ENCODE measurements around the gene DDIAS. TPM values are rescaled to one million over a fixed set of nuclear protein-coding genes. Genes with fewer than 3 reads are reported as not detected.
"Not testable (repeated sequence)": the region's sequence is repeated elsewhere in the genome, so short reads cannot be mapped to it uniquely, and the experiment has no call there.

Gene DDIAS
- total RNA-seq, 4 donors from 2014 or later = 0.59 to 6.2 (median 2.2) TPM; not detected in 1

DNA sequence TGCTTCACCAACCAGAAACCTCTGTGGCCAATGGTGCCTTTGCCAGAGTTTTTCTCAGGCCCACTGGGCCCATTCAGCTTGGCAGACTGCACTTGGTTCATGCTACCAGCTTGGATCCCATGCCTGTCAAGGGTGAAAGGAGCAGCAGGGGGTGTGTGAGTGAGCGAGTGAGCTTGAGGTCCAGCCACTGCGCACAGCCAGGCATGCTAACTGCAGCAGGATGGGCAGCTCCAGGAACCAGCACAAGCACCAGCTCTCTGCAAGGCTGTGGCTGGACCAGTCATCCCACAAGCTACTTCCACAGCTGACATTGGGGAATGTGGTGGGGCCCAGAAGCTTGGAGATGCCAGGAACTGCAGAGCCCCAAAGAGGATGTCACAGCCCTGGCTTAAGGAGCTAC is 40.8 kb downstream of the DDIAS start:
- no peak for TF ChIP-seq POLR2A (IDR thresholded peaks at IDR 0.05)
- no peak for TF ChIP-seq CTCF (IDR thresholded peaks at IDR 0.05)
- Histone ChIP-seq H3K27me3 (no peaks in the 10 kb centered on the region), H3K4me1 (no peaks in the 10 kb centered on the region), H3K27ac (no peak overlapping the region), H3K36me3 (no peaks in the 10 kb centered on the region), H3K4me3 (no peak overlapping the region), H3K9me3 (no peaks in the 10 kb centered on the region)
- DNase-seq = no peak
- intact Hi-C loops (cut with DNase I; ENCODE audit: low total_unique reads) = no loop called here

- H3K27ac ChIP-seq; H3K36me3 ChIP-seq; DNase-seq; H3K4me1 ChIP-seq; H3K27me3 ChIP-seq; H3K9me3 ChIP-seq; H3K4me3 ChIP-seq; intact Hi-C loops (cut with DNase I; ENCODE audit: low total_unique reads): not testable (repeated sequence)
These were observed 41.9 kb downstream of the DDIAS start for GRCh38 chr11:82943430-82943829.

DNA sequence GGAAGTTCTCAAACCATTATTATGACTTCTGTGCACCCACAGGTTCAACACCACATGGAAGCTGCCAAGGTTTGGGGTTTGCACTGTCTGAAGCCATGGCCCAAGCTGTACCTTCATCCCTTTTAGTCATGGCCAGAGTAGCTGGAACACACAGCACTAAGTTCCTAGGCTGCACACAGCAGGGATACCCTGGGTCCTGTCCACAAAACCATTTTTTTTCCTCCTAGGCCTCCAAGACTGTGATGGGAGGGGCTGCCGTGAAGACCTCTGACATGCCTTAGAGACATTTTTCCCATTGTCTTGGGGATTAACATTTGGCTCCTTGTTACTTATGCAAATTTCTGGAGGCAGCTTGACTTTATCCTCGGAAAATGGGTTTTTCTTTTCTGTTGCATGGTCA is 42.7 kb downstream of the DDIAS start:
- H3K4me3 ChIP-seq = no peak overlapping the region
- no peak for TF ChIP-seq POLR2A (IDR thresholded peaks at IDR 0.05)
- no peak for TF ChIP-seq CTCF (IDR thresholded peaks at IDR 0.05)
- DNase-seq = no peak
- no peak overlapping the region for H3K27ac ChIP-seq
- no peaks in the 10 kb centered on the region for H3K36me3 ChIP-seq
- intact Hi-C loops (cut with DNase I; ENCODE audit: low total_unique reads) = no loop called here
- H3K9me3 ChIP-seq = no peaks in the 10 kb centered on the region
- no peaks in the 10 kb centered on the region for H3K4me1 ChIP-seq
- no peaks in the 10 kb centered on the region for H3K27me3 ChIP-seq

GRCh38 chr11:82945041-82945440 is 43.5 kb downstream of the DDIAS start:
- H3K27me3 ChIP-seq, H3K36me3 ChIP-seq: not testable (repeated sequence)

DNA sequence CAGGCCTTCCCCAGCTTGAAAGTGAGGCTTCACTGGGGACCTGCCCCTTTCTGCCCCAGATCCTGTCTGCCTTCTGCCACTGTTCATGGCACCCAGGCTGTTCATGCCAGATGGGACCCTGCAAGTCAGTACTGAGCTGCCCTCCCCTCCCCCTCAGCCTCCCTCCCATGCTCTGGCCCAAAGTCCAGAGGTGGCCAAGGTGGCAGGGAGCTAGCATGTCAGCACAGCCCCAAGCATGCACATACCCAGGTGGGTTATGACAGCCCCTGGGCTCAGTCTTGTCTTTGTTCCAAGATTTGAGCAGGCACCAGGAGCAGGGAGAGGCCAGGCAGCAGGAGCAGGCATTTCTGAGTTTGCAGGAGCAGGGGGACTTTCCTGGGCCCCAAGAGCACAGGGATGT is 44.1 kb downstream of the DDIAS start:
- Histone ChIP-seq H3K4me1 (no peaks in the 10 kb centered on the region), H3K9me3 (no peaks in the 10 kb centered on the region), H3K27ac (no peak overlapping the region), H3K27me3 (no peaks in the 10 kb centered on the region), H3K4me3 (no peak overlapping the region), H3K36me3 (no peaks in the 10 kb centered on the region)
- TF ChIP-seq POLR2A (IDR thresholded peaks at IDR 0.05) = no peak
- no peak for TF ChIP-seq CTCF (IDR thresholded peaks at IDR 0.05)
- intact Hi-C loops (cut with DNase I; ENCODE audit: low total_unique reads) = no loop called here
- no peak for DNase-seq

More at GRCh38 chr11:82945041-82945440, 43.5 kb downstream of the DDIAS start:
- DNase-seq; H3K4me1 ChIP-seq; H3K4me3 ChIP-seq; H3K27ac ChIP-seq; intact Hi-C loops (cut with DNase I; ENCODE audit: low total_unique reads); H3K9me3 ChIP-seq: not testable (repeated sequence)

DNA sequence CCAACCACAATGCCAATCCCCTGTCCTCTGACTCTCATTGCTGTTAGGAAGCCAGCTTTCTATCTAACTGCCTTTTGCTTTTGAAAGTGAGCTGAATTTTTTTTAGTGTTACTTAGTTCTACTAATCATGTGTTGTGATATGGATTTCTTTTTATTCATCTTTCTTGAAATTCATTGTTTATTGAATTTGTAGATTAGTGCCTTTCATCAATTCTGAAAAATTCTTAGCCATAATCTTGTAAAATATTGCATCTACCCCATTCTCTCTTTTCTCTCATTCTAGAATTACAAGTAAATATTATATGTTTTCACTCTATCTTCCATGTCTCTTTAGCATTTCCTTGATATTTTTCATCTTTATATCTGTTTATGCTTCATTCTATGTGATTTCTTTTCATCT is 47.8 kb downstream of the DDIAS start:
- H3K36me3 ChIP-seq = no peaks in the 10 kb centered on the region
- TF ChIP-seq POLR2A (IDR thresholded peaks at IDR 0.05) (no peak), CTCF (IDR thresholded peaks at IDR 0.05) (no peak)
- intact Hi-C loops (cut with DNase I; ENCODE audit: low total_unique reads) = no loop called here
- H3K4me1 ChIP-seq = no peaks in the 10 kb centered on the region
- H3K4me3 ChIP-seq = no peak overlapping the region
- no peaks in the 10 kb centered on the region for H3K27me3 ChIP-seq
- no peak for DNase-seq
- no peaks in the 10 kb centered on the region for H3K9me3 ChIP-seq
- no peak overlapping the region for H3K27ac ChIP-seq

DNA sequence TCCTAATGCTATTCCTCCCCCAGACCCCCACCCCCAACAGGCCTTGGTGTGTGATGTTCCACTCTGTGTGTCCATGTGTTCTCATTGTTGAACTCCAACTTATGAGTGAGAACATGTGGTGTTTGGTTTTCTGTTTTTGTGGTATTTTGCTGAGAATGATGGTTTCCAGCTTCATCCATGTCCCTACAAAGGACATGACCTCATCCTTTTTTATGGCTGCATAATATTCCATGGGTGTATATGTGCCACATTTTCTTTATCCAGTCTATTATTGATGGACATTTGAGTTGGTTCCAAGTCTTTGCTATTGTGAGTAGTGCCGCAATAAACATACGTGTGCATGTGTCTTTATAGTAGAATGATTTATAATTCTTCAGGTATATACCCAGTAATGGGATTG is 49.0 kb downstream of the DDIAS start:
- H3K4me1 ChIP-seq; DNase-seq; H3K4me3 ChIP-seq; intact Hi-C loops (cut with DNase I; ENCODE audit: low total_unique reads); H3K27ac ChIP-seq; H3K9me3 ChIP-seq; H3K27me3 ChIP-seq; H3K36me3 ChIP-seq: not testable (repeated sequence)

DNA sequence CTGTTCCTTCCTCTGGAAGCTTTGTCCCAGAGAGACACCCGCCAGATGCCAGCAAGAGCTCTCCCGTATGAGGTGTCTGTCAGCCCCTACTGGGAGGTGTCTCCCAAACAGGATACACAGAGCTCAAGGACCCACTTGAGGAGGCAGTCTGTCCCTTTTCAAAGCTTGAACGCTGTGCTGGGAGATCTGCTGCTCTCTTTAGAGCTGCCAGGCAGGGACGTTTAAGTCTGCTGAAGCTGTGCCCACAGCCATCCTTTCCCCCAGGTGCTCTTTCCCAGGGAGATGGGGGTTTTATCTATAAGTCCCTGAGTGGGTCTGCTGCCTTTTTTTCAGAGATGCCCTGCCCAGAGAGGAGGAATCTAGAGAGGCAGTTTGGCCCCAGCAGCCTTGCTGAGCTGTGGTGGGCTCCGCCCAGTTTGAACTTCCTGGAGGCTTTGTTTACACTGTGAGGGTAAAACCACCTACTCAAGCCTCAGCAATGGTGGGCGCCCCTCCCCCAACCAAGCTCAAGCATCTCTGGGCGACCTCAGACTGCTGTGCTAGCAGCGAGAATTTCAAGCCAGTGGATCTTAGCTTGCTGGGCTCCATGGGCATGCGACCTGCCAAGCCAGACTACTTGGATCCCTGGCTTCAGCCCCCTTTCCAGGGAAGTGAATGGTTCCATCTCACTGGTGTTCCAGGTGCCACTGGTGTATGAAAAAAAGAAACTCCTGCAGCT is 54.4 kb downstream of the DDIAS start:
- H3K36me3 ChIP-seq; intact Hi-C loops (cut with DNase I; ENCODE audit: low total_unique reads); H3K4me3 ChIP-seq; DNase-seq; H3K4me1 ChIP-seq; H3K27me3 ChIP-seq; H3K27ac ChIP-seq; H3K9me3 ChIP-seq: not testable (repeated sequence)

Measured in uterus (tissue), 4 donors.